HL-60 (cell line): ENCODE measurements around the gene ACSF3.

Experiments
- DNase-seq, 2 experiments: peaks; one replicate each; pipeline ENCODE4 v3.0.0-alpha.2; 2010 to 2020; ENCODE audit warnings: low read depth in 1 of 2, low spot score in 1 of 2
- H3K27ac ChIP-seq: fragments of 250-450 bp; sonication (Bioruptor Pico); replicated peaks from 2 replicates; pipeline ENCODE4 v1.5.1; 2020; ENCODE audit warnings: mild to moderate bottlenecking, moderate library complexity
- H3K27me3 ChIP-seq: fragments of 250-450 bp; sonication (Bioruptor Pico); 2 replicates; pipeline ENCODE4 v1.5.1; 2021; ENCODE audit warnings: mild to moderate bottlenecking, moderate library complexity; ENCODE audit not compliant: insufficient read depth, poor library complexity, severe bottlenecking
- H3K4me3 ChIP-seq: replicated peaks from 2 replicates; pipeline ENCODE4 v1.5.1; 2011; ENCODE audit warnings: mild to moderate bottlenecking, control low read depth, low read length; ENCODE audit not compliant: insufficient read depth
- CTCF ChIP-seq: IDR thresholded peaks from one replicate; pipeline ENCODE4 v1.5.1; 2011; ENCODE audit warnings: low read length, control low read depth, inconsistent platforms; ENCODE audit not compliant: insufficient read depth
- GABPA ChIP-seq: IDR thresholded peaks from 2 replicates; pipeline ENCODE4 v1.6.1; 2012; ENCODE audit warnings: low read depth
- POLR2AphosphoS5 ChIP-seq: IDR thresholded peaks from 2 replicates; pipeline ENCODE4 v1.6.1; 2012; ENCODE audit warnings: low read depth
- REST ChIP-seq: IDR thresholded peaks from 2 replicates; pipeline ENCODE4 v1.6.1; 2012; ENCODE audit warnings: low read depth; ENCODE audit not compliant: insufficient replicate concordance
- SPI1 ChIP-seq: IDR thresholded peaks from 2 replicates; pipeline ENCODE4 v1.6.1; 2012; ENCODE audit warnings: low read depth, mild to moderate bottlenecking, borderline replicate concordance

The ACSF3 gene

GRCh38 chr16:89142474-89143195 lies 49.0 kb downstream of the ACSF3 start:
- Histone ChIP-seq H3K4me3 (no peak overlapping the region), H3K27ac (no peak overlapping the region), H3K27me3 (no peaks in the 10 kb centered on the region)
- no peak for DNase-seq
- TF ChIP-seq REST, result no peak
- no peak for TF ChIP-seq POLR2AphosphoS5
- TF ChIP-seq SPI1, result no peak
- no peak for TF ChIP-seq GABPA
- TF ChIP-seq CTCF, result no peak

- Histone ChIP-seq H3K27ac (no peak overlapping the region), H3K27me3 (no peaks in the 10 kb centered on the region), H3K4me3 (no peak overlapping the region)
- DNase-seq, result no peak
- TF ChIP-seq CTCF (no peak), GABPA (no peak), REST (no peak), POLR2AphosphoS5 (no peak), SPI1 (no peak)
These were observed 49.6 kb downstream of the ACSF3 start for GRCh38 chr16:89143201-89143741.

GRCh38 chr16:89143911-89144675 lies 50.4 kb downstream of the ACSF3 start:
- H3K4me3 ChIP-seq, result no peak overlapping the region
- no peak for DNase-seq
- H3K27me3 ChIP-seq, result no peaks in the 10 kb centered on the region
- TF ChIP-seq POLR2AphosphoS5, result no peak
- no peak overlapping the region for H3K27ac ChIP-seq

- TF ChIP-seq SPI1 (no peak), GABPA (no peak), REST (no peak), CTCF (no peak)
- H3K4me3 ChIP-seq, result no peak overlapping the region
- no peaks in the 10 kb centered on the region for H3K27me3 ChIP-seq
- H3K27ac ChIP-seq, result no peak overlapping the region
- no peak for DNase-seq
These were observed 51.0 kb downstream of the ACSF3 start for GRCh38 chr16:89144681-89145080.
